GM21723 (cell line): ENCODE data around the gene C5.
"Not testable (repeated sequence)": the region's sequence is repeated elsewhere in the genome, so short reads cannot be mapped to it uniquely, and the experiment has no call there.

Source experiments
- ATAC-seq: cut with Tn5 transposase; IDR thresholded peaks from one replicate; pipeline ENCODE4 v1.9.1; 2021; ENCODE audit warnings: mild to moderate bottlenecking, moderate library complexity; ENCODE audit not compliant: unreplicated experiment

C5 gene

GRCh38 chr9:120983259-120983837, 66.7 kb downstream of the C5 start:
- ATAC-seq = peak; percentile 61

GRCh38 chr9:120982836-120983235, 67.2 kb downstream of the C5 start:
- ATAC-seq = no peak

GRCh38 chr9:120980951-120981350, 69.1 kb downstream of the C5 start:
- no peak for ATAC-seq

GRCh38 chr9:120979797-120980196, 70.3 kb downstream of the C5 start:
- no peak for ATAC-seq

GRCh38 chr9:120978987-120979386, 71.1 kb downstream of the C5 start:
- ATAC-seq = no peak

- ATAC-seq = no peak
These were observed 72.8 kb downstream of the C5 start for GRCh38 chr9:120977321-120977720.

GRCh38 chr9:120974921-120975320, 75.2 kb downstream of the C5 start:
- ATAC-seq = no peak

GRCh38 chr9:120974181-120974580, 75.9 kb downstream of the C5 start:
- no peak for ATAC-seq

GRCh38 chr9:120971938-120972337, 78.1 kb downstream of the C5 start:
- ATAC-seq = no peak

GRCh38 chr9:120971471-120971870, 78.6 kb downstream of the C5 start:
- not testable (repeated sequence) for ATAC-seq

GRCh38 chr9:120970244-120970643, 79.8 kb downstream of the C5 start:
- no peak for ATAC-seq

GRCh38 chr9:120966013-120966369, 84.1 kb downstream of the C5 start:
- ATAC-seq = no peak

GRCh38 chr9:120965344-120966012, 84.6 kb downstream of the C5 start:
- ATAC-seq = no peak

- ATAC-seq = no peak
These were observed 88.1 kb downstream of the C5 start for GRCh38 chr9:120961936-120962335.

- no peak for ATAC-seq
These were observed 90.1 kb downstream of the C5 start for GRCh38 chr9:120960001-120960400.

- ATAC-seq = no peak
These were observed 93.2 kb downstream of the C5 start for GRCh38 chr9:120956862-120957261.

GRCh38 chr9:120951960-120952618, 98.0 kb downstream of the C5 start:
- no peak for ATAC-seq

- no peak for ATAC-seq
These were observed 99.4 kb downstream of the C5 start for GRCh38 chr9:120950421-120951388.

GRCh38 chr9:120949290-120949689, 100.8 kb downstream of the C5 start:
- ATAC-seq = no peak

- no peak for ATAC-seq
These were observed 101.3 kb downstream of the C5 start for GRCh38 chr9:120948824-120949223.

GRCh38 chr9:120947222-120947621, 102.9 kb downstream of the C5 start:
- no peak for ATAC-seq
